Panc1 (cell line): ENCODE measurements around the gene MRNIP. TPM values are rescaled to one million over a fixed set of nuclear protein-coding genes. Genes with fewer than 3 reads are reported as not detected.

Experiments
- ATAC-seq: fragments of 200-7000 bp; cut with Tn5 transposase; 2 replicates; pipeline ENCODE4 v1.9.1; 2020; ENCODE audit warnings: mild to moderate bottlenecking, moderate library complexity
- BruUV-seq: library from RNA; stranded (reverse); fragments of 400-500 nt; replicated peaks from 2 replicates; lab custom pipeline; 2021; lab: Mats Ljungman, UMichigan
- CTCF ChIA-PET: fragments of 300-600 bp; sonication (Branson Sonifier 250); formaldehyde crosslinking; loops from one replicate; lab custom pipeline; 2022; ENCODE audit warnings: antibody characterized with exemption; lab: Charles Lee
- POLR2A ChIA-PET: fragments of 300-600 bp; sonication (Branson Sonifier 250); formaldehyde crosslinking; loops from one replicate; lab custom pipeline; 2022; ENCODE audit warnings: antibody characterized with exemption; lab: Charles Lee
- DNase-seq: peaks from one replicate; pipeline ENCODE4 v3.0.0-alpha.2; 2010; ENCODE audit warnings: low read depth, low spot score
- H3K27ac ChIP-seq: 2 replicates; pipeline ENCODE4 v1.5.1; 2011; ENCODE audit warnings: mild to moderate bottlenecking, low read length, inconsistent platforms
- H3K27me3 ChIP-seq: fragments of 200-500 bp; sonication (Bioruptor generic); 2 replicates; pipeline ENCODE4 v1.6.0; 2014; ENCODE audit warnings: low read length, inconsistent platforms; ENCODE audit not compliant: control insufficient read depth, insufficient read depth
- H3K36me3 ChIP-seq: fragments of 200-500 bp; sonication (Bioruptor generic); 2 replicates; pipeline ENCODE4 v1.5.1; 2014; ENCODE audit warnings: inconsistent platforms, mild to moderate bottlenecking, low read length, moderate library complexity; ENCODE audit not compliant: control insufficient read depth, insufficient read depth
- H3K4me1 ChIP-seq: 2 replicates; pipeline ENCODE4 v1.5.1; 2011; ENCODE audit warnings: inconsistent platforms, mild to moderate bottlenecking, low read length, moderate library complexity; ENCODE audit not compliant: control insufficient read depth, insufficient read depth
- H3K4me3 ChIP-seq, 2 experiments: 2 replicates each; pipeline ENCODE4 v1.5.1; 2011 to 2012; ENCODE audit warnings: low read depth in 2 of 2, low read length in 2 of 2, mild to moderate bottlenecking in 2 of 2, inconsistent platforms in 1 of 2, moderate library complexity in 1 of 2
- H3K9me3 ChIP-seq: fragments of 200-500 bp; sonication (Bioruptor generic); 2 replicates; pipeline ENCODE4 v1.5.1; 2014; ENCODE audit warnings: low read depth, mild to moderate bottlenecking, inconsistent platforms, low read length, moderate library complexity; ENCODE audit not compliant: control insufficient read depth, insufficient read depth
- CTCF ChIP-seq: fragments of 450-650 bp; IDR thresholded peaks from 2 replicates; pipeline ENCODE4 v1.5.1; 2017; ENCODE audit warnings: mild to moderate bottlenecking
- POLR2AphosphoS5 ChIP-seq: IDR thresholded peaks from 2 replicates; pipeline ENCODE4 v1.6.1; 2012; ENCODE audit warnings: mild to moderate bottlenecking, low read depth, low read length, moderate library complexity
- REST ChIP-seq, 2 experiments: IDR thresholded peaks; 2 replicates each; pipeline ENCODE4 v1.6.1; 2011 to 2012; ENCODE audit warnings: low read depth in 2 of 2, control low read depth in 1 of 2, low read length in 1 of 2, mild to moderate bottlenecking in 1 of 2, moderate library complexity in 1 of 2; ENCODE audit not compliant: insufficient read depth in 1 of 2
- SIN3A ChIP-seq: IDR thresholded peaks from 2 replicates; pipeline ENCODE4 v1.6.1; 2012; ENCODE audit warnings: low read depth, mild to moderate bottlenecking, low read length, moderate library complexity, borderline replicate concordance; ENCODE audit not compliant: insufficient read depth
- TCF7L2 ChIP-seq: IDR thresholded peaks from 2 replicates; pipeline ENCODE4 v1.6.1; 2011; ENCODE audit warnings: mild to moderate bottlenecking, low read depth, low read length, inconsistent platforms
- in situ Hi-C: cut with HindIII; loops from 2 replicates; pipeline ENCODE4 v1.10.0; 2016; ENCODE audit warnings: low sequenced_read_pairs, low pct_unique_long_range_greater_than_20kb
- intact Hi-C: fragments of 100-400 bp; cut with micrococcal nuclease; formaldehyde crosslinking; loops from one replicate; pipeline ENCODE4 v1.10.0; 2022; ENCODE audit not compliant: unreplicated experiment
- total RNA-seq: library from RNA; stranded (reverse); gene quantifications from one replicate; pipeline ENCODE4 v1.2.1, GENCODE V29; 2021; ENCODE audit not compliant: unreplicated experiment

The MRNIP gene
- total RNA-seq, 1 experiment from 2014 or later = 33.0 TPM

DNA sequence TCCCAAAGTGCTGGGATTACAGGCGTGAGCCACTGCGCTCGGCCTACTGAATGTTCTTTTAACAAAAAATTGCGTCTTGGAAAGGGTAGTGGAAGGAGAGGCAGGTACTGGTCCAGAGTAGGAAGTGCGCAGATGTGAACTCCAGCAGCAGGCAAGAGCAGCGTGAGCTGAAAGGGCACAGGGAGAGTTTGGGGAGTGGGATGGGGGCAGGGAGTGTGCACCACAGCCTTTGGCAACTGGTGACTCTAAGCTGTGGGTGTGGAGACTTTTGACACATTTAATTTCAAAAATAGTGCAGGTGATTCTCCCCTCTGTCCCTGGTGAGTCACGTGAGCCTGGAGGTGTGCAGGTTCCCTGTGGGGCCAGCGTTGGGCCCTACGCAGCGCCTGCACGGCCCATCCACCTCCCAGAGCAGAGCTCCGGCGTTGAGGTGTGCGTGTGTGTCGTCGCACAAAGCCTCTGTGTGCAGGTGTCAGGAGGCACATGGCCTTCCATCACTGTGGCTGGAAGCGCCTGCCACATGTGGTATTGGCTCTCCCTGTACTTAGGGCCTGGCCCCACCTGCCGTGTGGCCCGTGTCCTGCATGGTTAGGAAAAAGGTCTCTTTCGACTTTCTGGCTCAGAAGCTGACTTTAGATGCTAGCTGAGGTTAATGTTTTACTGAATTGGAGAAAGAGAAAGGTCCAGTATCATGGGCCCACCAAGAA, 26.4 kb downstream of the MRNIP start:
- peak; percentile 48 for ATAC-seq
- ChIA-PET CTCF (interaction anchor here (0.6 kb wide), 1 partner anchor 144 kb away, joined by 5 read pairs; no protein-coding TSS in a partner anchor), POLR2A (interaction anchor here (0.6 kb wide), 1 partner anchor 25 kb away, joined by 4 read pairs; no protein-coding TSS in a partner anchor)
- H3K4me3 ChIP-seq = no peak overlapping the region
- H3K4me1 ChIP-seq = peaks cover 53% of the 10 kb centered on the region
- DNase-seq = no peak
- in situ Hi-C loops = no loop called here
- no peaks in the 10 kb centered on the region for H3K9me3 ChIP-seq
- H3K36me3 ChIP-seq = peaks cover 18% of the 10 kb centered on the region
- TF ChIP-seq TCF7L2 (no peak), SIN3A (no peak), POLR2AphosphoS5 (no peak; the same call in 1 of the 2 replicates), REST (IDR thresholded peaks at IDR 0.05; ENCODE audit: insufficient read depth in 1 of 2, low read depth in 2 of 2, low read length in 1 of 2) (no peak), CTCF (no peak)
- peak overlapping the region; percentile 25; the same call in 1 of the 2 replicates for H3K27ac ChIP-seq
- H3K27me3 ChIP-seq = no peaks in the 10 kb centered on the region
- BruUV-seq = no TSS peak
- intact Hi-C loops = no loop called here

- POLR2A ChIA-PET = interaction anchor here (0.6 kb wide), 1 partner anchor 1220 kb away, joined by 7 read pairs; no protein-coding TSS in a partner anchor
- Histone ChIP-seq H3K4me1 (peaks cover 51% of the 10 kb centered on the region), H3K4me3 (no peak overlapping the region), H3K36me3 (peaks cover 13% of the 10 kb centered on the region), H3K9me3 (no peaks in the 10 kb centered on the region), H3K27me3 (no peaks in the 10 kb centered on the region), H3K27ac (no peak overlapping the region)
- no peak for DNase-seq
- in situ Hi-C loops (no loop called here), intact Hi-C loops (no loop called here)
- no peak for ATAC-seq
- BruUV-seq = no TSS peak
- TF ChIP-seq REST (IDR thresholded peaks at IDR 0.05; ENCODE audit: insufficient read depth in 1 of 2, low read depth in 2 of 2, low read length in 1 of 2) (no peak), TCF7L2 (no peak), POLR2AphosphoS5 (no peak), SIN3A (no peak), CTCF (no peak)
- CTCF ChIA-PET = interaction anchor here (2.0 kb wide), 1 partner anchor 29 kb away, joined by 12 read pairs; no protein-coding TSS in a partner anchor
Observed at GRCh38 chr5:179830818-179831468, 27.7 kb downstream of the MRNIP start.
